T-helper 1 cell treated with Interleukin-12 subunit alpha and Interleukin-12 subunit beta and Interleukin-4 antibody, amounts not matched to agents 30 ng/mL and 1 ng/mL, for 36 hours (primary cell): Measurements from ENCODE around the gene TMEM272. TPM values are rescaled to one million over a fixed set of nuclear protein-coding genes. Genes with fewer than 3 reads are reported as not detected.

ENCODE experiments used
- intact Hi-C: fragments of 100-400 bp; cut with micrococcal nuclease; formaldehyde crosslinking; loops from one replicate; pipeline ENCODE4 v1.15.1; 2024
- total RNA-seq: library from RNA; stranded (reverse); gene quantifications from 2 replicates; pipeline ENCODE4 v1.2.3, GENCODE V29; 2022

The TMEM272 gene
- total RNA-seq, 1 donor from 2014 or later = 0.34 TPM

DNA sequence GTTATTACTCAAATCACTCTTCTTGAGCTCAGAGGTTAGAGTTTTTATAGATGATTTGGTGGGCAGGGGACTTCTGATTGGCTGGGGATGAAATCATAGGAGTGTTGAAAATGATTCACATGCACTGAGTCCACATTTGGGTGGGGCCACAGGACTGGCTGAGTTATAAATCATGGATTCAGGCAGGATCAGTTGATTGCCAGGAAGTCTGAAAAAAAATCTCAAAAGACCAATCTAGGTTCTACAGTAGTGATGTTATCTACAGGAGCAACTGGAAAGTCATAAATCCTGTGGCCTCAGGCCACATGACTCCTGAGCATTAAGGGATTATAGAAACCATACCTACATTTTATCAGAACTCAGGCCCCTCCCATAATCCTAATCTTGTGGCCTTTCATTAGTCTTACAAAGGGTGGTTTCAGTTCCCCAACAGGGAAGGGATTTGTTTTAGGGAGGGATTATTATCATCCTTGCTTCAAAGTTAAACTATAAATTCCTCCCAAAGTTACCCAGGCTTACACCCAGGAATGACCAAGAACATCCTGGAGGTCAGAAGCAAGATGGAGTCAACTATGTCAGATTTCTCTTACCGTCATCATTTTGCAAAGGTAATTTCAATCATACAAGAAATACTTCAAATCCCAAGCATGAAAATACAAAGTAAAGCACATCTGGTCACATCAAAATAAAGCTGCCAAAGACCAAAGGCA is 11.2 kb upstream of the TMEM272 start:
- intact Hi-C loops = no loop called here

DNA sequence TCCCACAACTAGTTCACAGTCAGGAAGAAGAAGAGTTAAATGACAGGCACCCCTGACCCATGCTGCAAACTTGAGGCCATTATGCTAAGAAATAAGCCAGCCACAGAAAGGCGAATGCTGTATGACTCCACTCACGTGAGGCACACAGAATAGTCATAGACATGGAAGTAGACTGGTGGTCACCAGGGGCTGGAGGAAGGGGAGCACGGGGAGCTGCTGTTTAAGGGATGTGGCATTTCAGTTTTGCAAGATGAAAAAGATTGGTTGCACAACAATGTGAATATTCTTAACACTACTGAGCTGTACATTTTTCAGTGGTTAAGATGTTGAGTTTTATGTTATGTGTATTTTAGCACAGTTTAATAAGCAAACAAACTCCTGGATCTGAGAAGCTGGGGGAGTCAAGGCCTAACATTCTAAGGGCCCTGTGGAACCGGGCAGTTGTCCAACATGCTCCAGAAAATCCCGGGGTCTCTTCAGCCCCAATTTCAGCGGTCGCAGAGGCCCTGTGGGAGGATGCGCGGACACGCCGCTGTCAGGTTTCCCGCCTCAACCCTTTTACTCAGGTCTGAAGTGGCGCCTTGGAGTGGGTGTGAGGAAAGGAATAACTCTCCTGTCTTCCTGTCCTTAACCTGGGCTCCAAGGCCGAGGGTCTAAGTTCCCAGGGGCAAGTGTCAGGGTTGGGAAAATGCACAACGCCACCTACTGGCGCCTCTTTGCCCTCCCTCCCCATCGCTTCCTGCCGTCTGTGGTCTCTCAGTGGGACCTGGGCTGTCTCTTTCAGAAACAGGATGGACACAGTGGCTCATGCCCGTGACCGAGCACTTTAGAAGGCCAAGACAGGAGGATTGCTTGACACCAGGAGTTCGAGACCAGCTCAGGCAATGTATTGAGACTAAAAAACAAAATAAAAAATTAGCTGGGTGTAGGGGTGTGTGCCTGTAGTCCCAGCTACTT is 4.4 kb upstream of the TMEM272 start:
- intact Hi-C loops = loop anchor here (1.0 kb wide), 1 partner anchor 34 kb away; no protein-coding TSS in a partner anchor

DNA sequence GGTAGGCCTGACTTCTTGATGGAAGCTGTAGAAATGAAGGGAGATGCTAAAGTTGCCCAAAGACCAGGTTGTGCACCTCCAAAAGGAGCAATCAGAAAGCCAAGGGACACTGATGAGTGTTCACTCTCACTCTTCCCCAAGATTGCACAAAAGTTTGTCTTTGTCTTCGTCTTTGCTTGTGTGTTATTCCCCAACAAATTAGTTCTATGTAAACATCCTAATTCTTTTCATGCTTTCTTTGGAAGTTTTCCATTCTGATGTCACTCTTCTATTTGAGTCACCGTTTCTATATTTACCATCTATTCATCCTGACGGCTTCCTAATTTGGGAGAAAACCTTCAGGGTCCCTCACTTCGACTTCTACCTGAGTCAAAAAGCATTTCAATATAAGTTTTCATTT is 3.7 kb upstream of the TMEM272 start:
- intact Hi-C loops = loop anchor here (1.0 kb wide), 1 partner anchor 33 kb away; no protein-coding TSS in a partner anchor

DNA sequence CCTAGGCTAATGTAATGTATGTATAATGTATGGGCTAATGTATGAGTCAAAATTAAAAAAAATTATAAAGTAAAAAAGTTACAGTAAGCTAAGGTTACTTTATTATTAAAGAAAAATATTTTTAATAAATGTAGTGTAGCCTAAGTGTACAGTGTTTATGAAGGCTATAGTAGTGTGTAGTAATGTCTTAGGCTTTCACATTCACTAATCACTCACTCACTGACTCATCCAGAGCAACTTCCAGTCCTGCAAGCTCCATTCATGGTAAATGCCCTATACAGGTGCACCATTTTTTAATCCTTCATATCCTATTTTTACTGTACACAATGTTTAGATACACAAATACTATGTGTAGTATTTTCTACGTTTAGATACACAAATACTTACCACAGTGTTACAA is 1.8 kb upstream of the TMEM272 start:
- intact Hi-C loops = no loop called here

DNA sequence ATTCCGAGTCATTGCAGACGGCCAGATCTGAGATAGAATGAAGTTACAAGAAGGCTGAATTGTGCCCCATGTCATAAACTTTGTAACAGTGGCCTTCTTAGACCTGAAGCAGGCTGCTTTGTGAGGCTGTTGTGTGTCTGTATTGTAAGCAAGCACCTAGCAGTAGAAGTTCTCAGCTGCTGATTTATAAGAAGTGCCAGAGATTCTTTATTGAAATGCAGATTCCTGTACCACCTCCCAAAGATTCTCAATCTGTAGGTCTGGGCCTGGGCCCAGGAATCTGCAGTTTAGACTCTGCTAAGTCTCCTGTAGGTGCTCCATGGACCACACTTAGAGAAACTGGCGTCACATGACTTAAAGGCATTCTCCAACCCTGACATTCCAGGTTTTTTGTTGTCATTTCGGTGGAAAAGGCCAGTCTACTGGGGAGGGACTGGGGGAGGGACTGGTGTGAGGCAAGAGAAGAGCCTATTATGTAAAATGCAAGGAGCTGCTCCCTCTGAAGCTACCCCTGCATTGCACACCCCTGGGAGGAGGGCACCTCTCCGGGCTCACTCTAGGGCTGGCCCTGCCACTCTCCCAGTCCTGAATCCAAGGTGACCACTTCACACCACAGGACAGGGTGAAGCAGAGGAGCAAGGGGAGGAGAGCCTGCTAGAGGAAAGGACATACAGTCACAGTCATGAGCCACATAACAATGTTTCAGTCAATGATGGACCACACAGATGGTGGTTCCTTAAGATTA is 769 bp upstream of the TMEM272 start:
- intact Hi-C loops = loop anchor here (1.0 kb wide), 2 partner anchors 30 to 284 kb away; partner anchors contain the start of gene NEK5

DNA sequence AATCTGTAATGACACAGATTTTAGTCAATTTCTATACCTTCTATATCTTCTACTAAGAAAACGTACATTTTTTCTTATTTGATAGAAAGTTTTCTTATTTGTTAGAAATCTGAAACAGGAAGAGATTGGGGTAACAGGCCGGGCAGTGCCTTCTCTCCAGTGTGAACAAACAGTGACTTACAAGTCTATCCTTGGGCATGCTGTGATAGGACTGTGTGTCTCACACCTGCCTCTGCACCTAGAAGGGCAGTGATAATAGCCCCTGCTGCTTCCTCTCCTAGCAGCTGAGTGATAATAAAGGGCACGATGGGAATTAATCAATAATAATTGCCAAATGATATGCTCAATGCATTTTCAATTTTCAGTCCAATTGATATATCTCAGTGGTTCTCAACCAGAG is 1.4 kb downstream of the TMEM272 start:
- intact Hi-C loops = no loop called here

DNA sequence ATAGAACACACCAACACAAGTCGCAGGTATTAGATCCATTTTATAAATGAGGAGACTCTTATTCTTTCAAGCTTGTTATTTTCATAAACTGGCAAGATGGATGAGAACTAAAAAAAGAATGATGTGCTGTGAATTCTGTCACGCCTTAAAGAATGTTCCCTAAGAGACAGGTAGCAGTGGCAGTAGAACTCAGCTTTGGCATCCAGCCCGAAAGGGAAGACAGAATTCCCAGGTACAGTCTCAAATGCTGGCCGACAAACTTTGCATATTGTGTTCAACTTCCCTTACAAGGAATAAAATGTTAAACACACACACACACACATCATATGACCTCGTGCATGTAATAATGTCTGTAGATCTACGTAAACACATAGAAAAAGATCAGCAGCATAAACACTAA is 3.2 kb downstream of the TMEM272 start:
- intact Hi-C loops = no loop called here

DNA sequence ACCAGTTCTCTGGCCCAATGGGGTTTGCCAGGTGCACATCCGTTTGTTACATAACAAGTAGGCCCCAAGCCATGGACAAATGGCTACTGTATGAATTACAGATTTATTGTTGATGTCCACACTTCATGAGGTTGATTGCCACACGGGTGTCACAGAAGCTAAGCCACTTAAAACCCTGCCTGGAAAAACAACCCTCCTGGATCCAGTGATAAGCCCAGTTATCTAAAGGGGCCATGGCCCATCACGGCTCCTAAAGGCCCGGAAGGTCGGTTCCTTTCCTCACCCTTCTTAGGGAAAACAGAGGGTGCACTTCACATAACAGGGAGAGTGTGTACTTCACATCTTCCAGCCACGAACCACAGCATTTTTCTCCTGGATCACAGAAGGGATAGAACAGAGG is 4.1 kb downstream of the TMEM272 start:
- intact Hi-C loops = no loop called here

DNA sequence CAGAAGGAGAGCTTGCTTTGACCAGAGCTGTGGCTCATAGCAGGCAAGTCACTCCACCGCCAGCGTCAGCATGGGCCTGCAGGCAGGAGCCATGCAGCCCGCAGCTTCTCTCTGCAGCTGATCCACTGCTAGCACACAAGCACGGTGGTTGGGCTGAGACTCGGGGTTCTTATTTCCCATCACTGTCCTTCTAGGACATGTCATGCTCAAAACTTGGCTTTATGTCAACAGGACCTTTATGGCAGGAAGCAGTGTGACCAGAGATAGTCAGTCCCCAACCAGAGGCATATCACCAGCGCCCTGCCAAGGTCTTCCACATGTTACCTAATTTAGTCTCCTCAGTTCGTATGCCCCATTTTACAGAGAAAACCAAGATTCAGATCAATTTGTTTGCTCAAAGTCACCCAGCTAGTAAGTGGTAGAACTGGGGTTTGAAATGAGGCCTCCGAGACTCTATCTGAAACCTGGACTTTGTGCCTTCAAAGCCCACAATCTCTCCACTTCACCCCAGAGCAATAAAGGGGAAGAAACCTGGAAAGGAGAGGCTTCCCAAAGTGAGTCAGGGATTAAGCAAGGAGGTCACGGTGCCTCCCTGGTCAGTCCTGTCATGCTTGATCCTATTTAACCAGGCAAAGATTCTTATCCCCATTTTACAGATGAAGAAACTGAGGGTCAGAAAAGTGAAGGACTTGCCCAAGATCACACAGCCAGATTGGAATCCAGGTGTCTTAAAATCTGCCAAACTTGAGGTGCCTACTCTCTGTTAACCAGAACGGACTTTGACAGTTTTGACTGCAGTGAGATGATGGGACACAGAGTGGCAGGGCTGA is 5.1 kb downstream of the TMEM272 start:
- intact Hi-C loops = no loop called here

DNA sequence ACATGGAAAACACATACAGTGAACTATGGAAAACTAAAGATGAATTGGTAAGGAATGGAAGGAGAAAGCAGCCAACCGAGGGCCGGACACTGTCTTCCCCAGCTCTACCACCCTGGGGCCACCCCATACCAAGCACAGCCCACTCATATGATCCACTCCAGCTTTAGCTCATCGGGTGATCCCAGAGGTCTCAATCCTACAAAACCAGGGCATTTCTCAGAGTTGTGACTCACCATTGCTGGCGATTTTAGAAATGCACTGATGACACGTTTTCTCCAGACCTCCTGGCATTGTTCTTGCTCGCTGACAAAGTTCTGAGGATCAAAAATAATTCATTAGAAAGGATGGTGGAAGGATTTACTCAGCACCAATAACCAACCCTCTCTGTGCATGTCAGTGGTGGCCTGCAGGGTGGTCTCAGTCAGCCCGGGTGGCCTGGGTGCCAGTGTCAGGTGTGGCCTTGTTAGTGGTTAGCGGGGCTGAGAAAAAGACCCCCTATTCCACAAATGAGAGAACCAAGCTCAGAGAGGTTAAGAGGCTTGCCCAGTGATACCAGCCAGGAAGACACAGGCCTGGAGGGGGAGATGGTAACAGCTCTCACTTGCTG is 6.6 kb downstream of the TMEM272 start:
- intact Hi-C loops = no loop called here

DNA sequence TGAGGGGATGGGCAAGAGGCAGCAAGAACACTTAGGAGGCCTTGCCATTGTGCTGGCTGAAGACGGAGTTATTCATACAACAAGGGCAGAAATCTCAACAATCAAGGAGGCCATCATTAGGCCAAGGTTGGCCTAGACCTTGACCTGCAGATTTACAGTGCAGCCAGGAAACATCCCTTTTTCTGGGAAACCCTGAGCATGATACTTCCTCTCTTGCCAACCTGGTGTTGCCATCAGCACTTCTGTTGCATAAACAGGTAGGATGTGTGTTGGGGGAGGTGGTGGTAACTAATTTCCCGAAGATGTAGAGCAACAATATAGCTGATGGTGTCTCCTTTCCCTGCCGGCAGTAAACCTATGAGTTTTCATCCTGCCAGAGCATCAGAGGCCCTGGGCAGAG is 8.0 kb downstream of the TMEM272 start:
- intact Hi-C loops = no loop called here

DNA sequence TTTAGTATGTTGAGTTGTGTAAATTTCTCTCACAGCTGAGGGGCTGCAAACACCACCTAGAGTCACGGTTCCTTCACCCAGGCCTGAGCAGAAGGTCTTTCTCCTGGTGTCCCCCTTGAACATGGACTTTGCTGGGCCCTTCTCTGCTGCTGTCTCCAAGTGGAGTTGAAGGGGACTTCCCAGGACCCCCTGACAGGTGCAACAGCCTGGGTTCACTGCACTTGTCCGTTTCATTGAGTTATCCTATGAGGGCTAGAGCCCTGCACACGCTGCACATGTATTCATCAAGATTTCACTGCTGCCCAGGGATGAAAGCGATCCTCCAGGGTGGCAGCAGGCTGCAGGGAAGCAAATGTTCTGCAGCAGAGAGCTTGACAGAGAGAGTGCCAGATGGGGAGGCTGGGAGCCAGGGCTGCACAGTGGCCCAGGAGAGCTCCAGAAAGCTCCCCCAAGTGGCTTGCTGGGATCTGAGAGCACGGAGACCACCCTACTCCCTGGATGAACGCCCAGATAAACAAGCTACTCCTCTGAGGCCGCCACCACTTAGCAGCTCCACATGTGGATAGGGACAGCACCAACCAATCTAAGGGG is 10.3 kb downstream of the TMEM272 start:
- intact Hi-C loops = no loop called here

DNA sequence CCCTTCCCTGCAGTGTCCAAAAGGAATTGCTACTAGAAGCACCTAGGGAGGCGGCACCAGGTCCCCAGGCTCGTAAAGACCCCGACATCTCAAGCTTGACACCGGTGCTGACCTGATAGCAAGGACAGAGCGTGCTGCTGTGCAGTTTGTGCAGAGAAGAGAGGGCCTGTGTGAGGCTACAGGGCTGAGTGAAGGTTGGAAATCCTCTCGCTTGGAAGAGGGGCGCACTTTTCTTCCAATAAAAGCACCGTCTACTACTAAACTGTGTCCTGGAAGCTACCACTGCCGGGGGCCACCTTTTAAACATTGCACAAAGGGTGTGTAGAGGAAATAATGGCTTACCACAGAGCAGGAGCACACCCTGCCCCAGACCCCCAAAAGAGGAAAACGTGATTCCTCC is 11.0 kb downstream of the TMEM272 start:
- intact Hi-C loops = no loop called here

DNA sequence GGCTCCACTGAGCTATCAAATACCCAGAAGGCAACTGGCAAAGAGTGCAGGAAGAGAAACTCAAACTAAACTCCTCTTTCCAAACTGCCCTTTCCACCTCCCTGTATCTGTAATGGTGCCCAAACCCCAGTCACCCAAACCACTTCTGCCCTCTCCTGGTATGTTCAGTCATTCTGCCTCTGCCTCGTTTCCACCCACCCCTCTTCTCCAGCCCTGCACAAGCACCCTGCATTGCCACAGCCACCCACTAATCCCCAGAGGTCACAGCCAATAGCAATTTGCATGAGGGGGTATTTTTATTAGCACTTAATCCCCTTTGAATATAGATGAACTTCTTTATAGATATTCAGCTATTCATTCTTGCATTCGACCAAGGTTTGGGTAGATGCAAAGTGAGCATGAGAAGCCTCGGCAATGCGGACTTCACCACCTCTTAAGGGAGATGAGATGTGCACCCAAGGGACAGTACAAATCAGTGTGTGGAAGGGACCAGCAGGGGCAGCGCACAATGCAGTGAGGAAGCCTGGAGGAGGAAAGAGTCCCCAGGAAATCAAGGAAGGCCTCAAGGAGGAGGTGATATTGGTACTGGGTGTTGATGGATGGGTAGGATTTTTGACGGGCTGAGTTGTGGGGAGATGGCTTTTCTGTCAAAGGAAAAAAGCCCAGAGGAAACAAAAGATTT is 12.4 kb downstream of the TMEM272 start:
- intact Hi-C loops = loop anchor here (1.0 kb wide), 5 partner anchors 10 to 707 kb away; partner anchors contain the start of gene DHRS12

DNA sequence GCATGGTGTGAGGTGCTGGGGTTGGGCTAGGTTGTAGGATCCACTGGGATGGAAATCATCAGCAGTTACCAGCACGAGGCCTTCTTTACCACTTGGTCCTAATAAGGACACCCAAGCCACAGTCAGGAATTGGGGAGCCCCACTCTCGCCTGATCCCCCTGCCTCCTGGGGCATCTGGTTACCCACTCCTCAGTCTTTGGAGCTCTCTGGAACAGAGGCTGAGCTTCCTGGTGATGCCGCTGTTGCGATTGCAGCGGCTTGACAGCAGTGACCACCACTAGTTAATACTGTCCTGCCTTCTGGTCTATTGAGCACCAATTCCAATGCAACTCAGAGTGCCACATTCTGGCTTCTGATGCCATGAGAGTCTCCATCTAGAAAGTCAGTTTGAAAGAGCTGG is 13.5 kb downstream of the TMEM272 start:
- intact Hi-C loops = no loop called here

DNA sequence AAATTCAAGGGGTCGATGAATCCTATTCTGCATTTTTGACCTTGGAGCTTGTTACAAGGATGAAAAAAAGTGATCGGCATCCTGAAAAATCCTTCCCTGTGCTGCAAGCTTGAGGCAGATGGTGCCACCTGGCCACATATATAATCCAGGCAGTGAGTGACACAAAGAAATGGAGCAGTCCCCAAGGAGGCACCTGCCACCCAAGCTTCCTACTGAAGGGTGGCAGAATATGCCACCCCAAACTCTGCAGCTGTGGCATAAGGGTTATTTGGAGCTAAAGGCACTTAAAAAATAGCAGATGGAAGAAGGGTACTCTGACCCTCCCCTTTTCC is 15.4 kb downstream of the TMEM272 start:
- intact Hi-C loops = loop anchor here (5.0 to 10.0 kb wide), 2 partner anchors 628 to 1595 kb away; partner anchors contain the start of gene CKAP2

DNA sequence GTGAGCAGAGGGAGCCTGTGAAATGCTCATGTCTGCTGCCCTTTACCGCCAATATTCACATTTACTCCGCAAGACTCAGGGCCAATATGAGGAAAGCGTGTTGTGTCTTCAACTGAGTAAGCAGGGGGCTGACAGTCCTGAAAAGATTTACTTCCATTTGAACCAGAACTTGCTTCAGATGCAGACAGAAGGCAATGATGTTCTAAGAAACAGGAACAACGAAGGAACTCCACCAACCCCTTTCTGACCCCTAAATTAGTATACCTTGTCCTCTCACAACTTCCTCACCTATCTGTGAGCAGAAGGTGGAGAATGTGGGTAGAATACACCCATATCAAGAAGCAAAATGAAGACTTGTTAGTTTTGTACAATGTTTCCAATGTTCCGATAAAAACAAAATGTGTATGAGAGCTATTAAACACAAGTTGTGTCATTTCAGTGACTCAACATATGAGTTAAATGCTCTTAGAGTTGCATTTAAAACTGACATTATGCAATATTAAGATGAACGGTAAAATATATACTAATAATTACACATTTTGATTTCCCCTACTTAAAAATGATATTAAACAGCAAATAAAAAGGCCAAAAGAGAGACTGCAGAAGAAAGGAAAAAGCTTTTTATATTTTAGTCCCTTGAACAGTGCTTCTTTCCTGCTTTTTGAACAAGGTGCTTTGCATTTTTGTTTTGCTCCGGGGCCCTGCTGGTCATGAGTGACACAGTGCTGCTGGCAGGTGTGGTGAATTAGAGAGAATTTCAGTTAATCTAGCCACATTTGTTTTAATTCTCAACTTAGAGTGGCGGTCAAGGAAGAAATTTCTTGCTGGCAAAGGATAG is 16.0 kb downstream of the TMEM272 start:
- intact Hi-C loops = loop anchor here (5.0 to 10.0 kb wide), 2 partner anchors 628 to 1594 kb away; partner anchors contain the start of gene CKAP2

DNA sequence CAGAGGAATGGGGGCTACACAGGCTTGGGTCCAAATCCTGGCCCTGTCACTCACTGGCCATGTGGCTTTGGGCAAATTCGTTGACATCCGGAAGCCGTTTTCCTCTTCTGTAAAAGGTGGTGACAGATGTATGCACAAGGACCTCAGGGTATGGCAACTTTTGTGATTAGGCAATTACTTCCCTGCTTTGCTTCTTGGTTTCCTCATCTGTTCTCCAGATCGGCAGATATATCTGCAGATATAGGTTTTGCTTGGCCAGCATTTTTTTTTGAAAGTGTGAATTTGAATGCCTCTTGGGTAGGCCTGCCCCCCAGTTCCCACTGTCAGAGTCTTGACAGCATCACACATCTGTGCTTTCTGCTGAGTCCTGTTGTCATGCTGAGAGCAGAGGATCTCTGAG is 17.7 kb downstream of the TMEM272 start:
- intact Hi-C loops = loop anchor here (1.0 to 10.0 kb wide), 3 partner anchors 8 to 1592 kb away; partner anchors contain the start of gene CKAP2
